MCF 10A (cell line): Measurements from ENCODE around the gene KCNMA1. TPM values are rescaled to one million over a fixed set of nuclear protein-coding genes. Genes with fewer than 3 reads are reported as not detected.

Experiments
- BruUV-seq: library from RNA; stranded (reverse); fragments of 400-500 nt; replicated peaks from 2 replicates; lab custom pipeline; 2021; lab: Mats Ljungman, UMichigan
- CTCF ChIA-PET: fragments of 300-600 bp; sonication (Branson Sonifier 250); formaldehyde crosslinking; extraction: SDS; loops from one replicate; lab custom pipeline; 2021; ENCODE audit warnings: antibody characterized with exemption, inconsistent platforms; lab: Yijun Ruan, JAX
- POLR2A ChIA-PET: fragments of 300-600, 350-650 bp; sonication (Branson Sonifier 250); formaldehyde crosslinking; extraction: SDS; loops from one replicate; lab custom pipeline; 2020; ENCODE audit warnings: antibody characterized with exemption, inconsistent platforms; lab: Yijun Ruan, JAX
- DNase-seq: peaks from one replicate; pipeline ENCODE4 v3.0.0-alpha.2; 2018; ENCODE audit not compliant: unreplicated experiment
- H3K27ac Mint-ChIP-seq: one replicate; pipeline ENCODE4 v1.8.0; 2022; ENCODE audit warnings: mild to moderate bottlenecking, low read depth, mixed read lengths; ENCODE audit not compliant: unreplicated experiment
- H3K27me3 Mint-ChIP-seq: one replicate; pipeline ENCODE4 v1.8.0; 2022; ENCODE audit warnings: mixed read lengths; ENCODE audit not compliant: insufficient read depth, unreplicated experiment
- H3K36me3 Mint-ChIP-seq: one replicate; pipeline ENCODE4 v1.8.0; 2022; ENCODE audit warnings: mild to moderate bottlenecking, moderate library complexity, mixed read lengths; ENCODE audit not compliant: insufficient read depth, unreplicated experiment
- H3K4me1 Mint-ChIP-seq: one replicate; pipeline ENCODE4 v1.8.0; 2022; ENCODE audit warnings: mixed read lengths; ENCODE audit not compliant: insufficient read depth, unreplicated experiment
- H3K4me3 Mint-ChIP-seq: one replicate; pipeline ENCODE4 v1.8.0; 2022; ENCODE audit warnings: mild to moderate bottlenecking, moderate library complexity, mixed read lengths; ENCODE audit not compliant: unreplicated experiment
- H3K9me3 Mint-ChIP-seq: one replicate; pipeline ENCODE4 v1.8.0; 2022; ENCODE audit warnings: mixed read lengths; ENCODE audit not compliant: unreplicated experiment
- CTCF ChIP-seq: fragments of 200-600 bp; IDR thresholded peaks from one replicate; pipeline ENCODE4 v1.8.0; 2022; ENCODE audit warnings: antibody characterized with exemption, mild to moderate bottlenecking; ENCODE audit not compliant: unreplicated experiment
- intact Hi-C: fragments of 100-400 bp; cut with micrococcal nuclease; formaldehyde crosslinking; loops from 2 replicates; pipeline ENCODE4 v1.14.1; 2022
- total RNA-seq: library from RNA; stranded (reverse); gene quantifications from 2 replicates; pipeline ENCODE4 v1.2.3, GENCODE V29; 2022

The KCNMA1 gene
- total RNA-seq, 1 experiment from 2014 or later: 7.5 TPM

- Mint-ChIP-seq H3K27ac (no peak overlapping the region), H3K4me3 (no peak overlapping the region), H3K36me3 (no peaks in the 10 kb centered on the region), H3K9me3 (no peaks in the 10 kb centered on the region), H3K4me1 (peaks cover 12% of the 10 kb centered on the region), H3K27me3 (no peaks in the 10 kb centered on the region)
- CTCF ChIA-PET: interaction anchor here (0.6 to 0.9 kb wide), 2 partner anchors 244 to 461 kb away, joined by 3 read pairs; no protein-coding TSS in a partner anchor
- intact Hi-C loops: no loop called here
- no peak for DNase-seq
- BruUV-seq: no TSS peak
- TF ChIP-seq CTCF: no peak
- POLR2A ChIA-PET: interaction anchor here (0.7 kb wide), 1 partner anchor 13 kb away, joined by 5 read pairs; no protein-coding TSS in a partner anchor
These were observed 11.2 kb downstream of the KCNMA1 start for GRCh38 chr10:77626266-77626935.

- H3K4me1 Mint-ChIP-seq: peaks cover 12% of the 10 kb centered on the region
- ChIA-PET CTCF (interaction anchor here (0.7 kb wide), 1 partner anchor 41 kb away, joined by 3 read pairs; no protein-coding TSS in a partner anchor), POLR2A (no interaction called here)
- no peaks in the 10 kb centered on the region for H3K27me3 Mint-ChIP-seq
- H3K36me3 Mint-ChIP-seq: no peaks in the 10 kb centered on the region
- no peak overlapping the region for H3K27ac Mint-ChIP-seq
- H3K9me3 Mint-ChIP-seq: no peaks in the 10 kb centered on the region
- no peak overlapping the region for H3K4me3 Mint-ChIP-seq
- no peak for TF ChIP-seq CTCF
- DNase-seq: no peak
- intact Hi-C loops: no loop called here
- no TSS peak for BruUV-seq
These were observed 12.2 kb downstream of the KCNMA1 start for GRCh38 chr10:77625379-77625778.

GRCh38 chr10:77622889-77623291 is 14.7 kb downstream of the KCNMA1 start:
- no peaks in the 10 kb centered on the region for H3K4me1 Mint-ChIP-seq
- no peaks in the 10 kb centered on the region for H3K27me3 Mint-ChIP-seq
- H3K36me3 Mint-ChIP-seq: no peaks in the 10 kb centered on the region
- TF ChIP-seq CTCF: no peak
- no TSS peak for BruUV-seq
- H3K4me3 Mint-ChIP-seq: no peak overlapping the region
- intact Hi-C loops: no loop called here
- CTCF ChIA-PET: interaction anchor here (1.3 kb wide), 1 partner anchor 10 kb away, joined by 3 read pairs; no protein-coding TSS in a partner anchor
- POLR2A ChIA-PET: no interaction called here
- no peak for DNase-seq
- H3K9me3 Mint-ChIP-seq: no peaks in the 10 kb centered on the region
- H3K27ac Mint-ChIP-seq: no peak overlapping the region

GRCh38 chr10:77620731-77621130 is 16.9 kb downstream of the KCNMA1 start:
- CTCF ChIA-PET: interaction anchor here (0.6 kb wide), 1 partner anchor 352 kb away, joined by 4 read pairs; no protein-coding TSS in a partner anchor
- intact Hi-C loops: no loop called here
- no TSS peak for BruUV-seq
- TF ChIP-seq CTCF: no peak
- Mint-ChIP-seq H3K27me3 (no peaks in the 10 kb centered on the region), H3K4me3 (no peak overlapping the region), H3K36me3 (no peaks in the 10 kb centered on the region), H3K9me3 (no peaks in the 10 kb centered on the region), H3K4me1 (no peaks in the 10 kb centered on the region), H3K27ac (no peak overlapping the region)
- POLR2A ChIA-PET: no interaction called here
- no peak for DNase-seq
